Measurements from ENCODE around the gene GNAS.
A peak's percentile ranks its signal among the peaks of the same experiment; 100 is the strongest.

The GNAS gene

GRCh38 chr20:58880994-58881752 lies 28.7 kb downstream of the GNAS start:
- no peak for DNase-seq (ENCODE audit: low read depth)

DNA sequence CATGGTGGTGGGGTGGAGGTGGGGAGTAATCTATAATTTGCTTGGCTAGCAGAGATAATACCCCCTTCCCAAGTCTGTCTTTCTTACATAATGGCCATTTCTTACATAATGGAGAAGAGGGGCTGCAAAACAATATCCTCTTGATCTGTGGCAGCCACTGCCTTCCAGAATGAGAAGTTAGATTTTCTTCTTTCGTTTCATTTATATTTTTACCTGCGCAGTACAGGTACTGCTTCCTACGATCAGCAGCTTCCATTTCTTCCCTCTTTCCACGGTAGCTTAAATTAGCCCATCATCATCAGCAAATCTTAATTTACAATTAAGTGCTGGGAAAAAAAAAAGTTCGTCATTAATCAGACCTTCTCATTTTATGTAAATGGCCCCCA lies 30.2 kb downstream of the GNAS start:
- DNase-seq (ENCODE audit: low read depth) = no peak

DNA sequence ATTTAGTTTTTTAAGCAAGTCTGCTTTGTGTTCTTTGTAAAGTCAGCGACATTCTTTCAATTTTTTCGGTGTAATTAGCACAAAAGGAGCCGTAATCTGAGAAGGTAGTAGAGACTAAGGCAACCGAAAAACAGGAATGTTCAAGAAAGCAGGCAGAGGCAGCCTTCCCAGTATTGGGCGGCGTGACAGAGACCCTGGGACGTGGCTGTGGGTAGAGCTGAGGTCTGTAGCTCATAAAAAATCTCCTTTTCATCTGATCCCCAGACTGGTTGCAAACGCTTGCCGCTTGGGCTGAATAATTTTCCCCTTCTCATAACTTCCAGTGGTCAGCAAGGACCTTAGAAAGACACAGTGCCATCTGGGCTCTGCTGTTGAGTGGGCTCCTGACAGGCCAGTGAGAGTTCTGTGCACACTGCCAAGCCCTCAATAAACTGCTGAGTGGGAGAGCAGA lies 30.8 kb downstream of the GNAS start:
- DNase-seq (ENCODE audit: low read depth) = no peak

DNA sequence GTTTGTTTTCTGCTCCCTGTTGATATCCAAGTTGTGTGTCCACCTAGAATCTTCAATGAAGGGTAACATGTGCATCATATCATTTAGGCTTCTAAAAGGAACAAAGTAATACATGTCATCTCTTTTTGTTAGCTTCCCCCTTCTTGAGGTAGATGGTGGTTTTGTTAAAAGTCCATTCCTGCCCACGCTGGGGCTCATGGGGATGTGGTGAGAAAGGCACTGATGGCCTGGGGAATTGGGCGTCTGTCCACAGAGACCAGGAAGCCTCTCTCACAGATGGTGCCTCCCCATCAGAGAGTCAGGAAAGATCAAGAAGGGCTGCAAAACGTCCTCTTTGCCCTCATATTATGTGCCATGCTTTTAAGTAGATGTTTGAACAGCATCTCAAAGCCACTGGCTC lies 32.5 kb downstream of the GNAS start:
- DNase-seq (ENCODE audit: low read depth) = no peak

DNA sequence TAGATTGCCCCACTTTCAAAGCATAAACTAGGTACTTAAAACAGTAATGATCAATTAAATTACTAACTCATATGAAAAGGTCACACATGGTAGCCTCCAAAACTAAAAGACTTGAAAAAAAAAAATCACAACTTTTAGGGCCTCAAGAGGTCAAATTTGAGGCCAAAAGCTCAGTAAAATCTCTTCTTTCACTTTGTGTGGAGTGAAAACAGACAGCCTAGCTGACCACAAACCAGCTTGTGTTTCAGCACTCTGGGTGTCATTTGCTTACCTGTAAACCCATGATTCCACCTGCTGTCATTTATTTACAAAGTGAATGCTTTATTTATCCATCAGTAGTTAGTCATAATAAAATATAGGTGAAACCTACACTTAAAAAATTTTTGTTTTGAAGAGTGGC lies 34.0 kb downstream of the GNAS start:
- DNase-seq (ENCODE audit: low read depth) = no peak

GRCh38 chr20:58888103-58888502 lies 35.6 kb downstream of the GNAS start:
- no peak for DNase-seq (ENCODE audit: low read depth)

- peak; percentile 69 for DNase-seq (ENCODE audit: low read depth)
Observed at GRCh38 chr20:58888521-58889333, 36.2 kb downstream of the GNAS start.

DNA sequence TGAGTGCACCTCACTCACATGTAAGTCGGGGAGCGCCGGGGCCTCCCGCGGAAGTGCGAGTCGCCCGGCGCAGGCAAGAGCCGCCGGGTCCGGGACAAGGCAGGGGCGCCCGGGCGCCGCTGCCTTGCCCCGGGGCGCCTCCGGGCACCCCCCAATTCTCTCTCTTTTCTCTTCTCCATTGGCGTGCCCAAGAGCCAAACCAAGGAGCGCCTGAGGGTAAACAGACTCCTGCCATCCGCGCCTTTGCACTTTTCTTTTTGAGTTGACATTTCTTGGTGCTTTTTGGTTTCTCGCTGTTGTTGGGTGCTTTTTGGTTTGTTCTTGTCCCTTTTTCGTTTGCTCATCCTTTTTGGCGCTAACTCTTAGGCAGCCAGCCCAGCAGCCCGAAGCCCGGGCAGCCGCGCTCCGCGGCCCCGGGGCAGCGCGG lies 36.8 kb downstream of the GNAS start:
- DNase-seq (ENCODE audit: low read depth) = no peak

- no peak for DNase-seq (ENCODE audit: low read depth)
Observed at GRCh38 chr20:58889798-58890517, 37.4 kb downstream of the GNAS start.

GRCh38 chr20:58890518-58891085 lies 38.1 kb downstream of the GNAS start:
- peak; percentile 57 for DNase-seq (ENCODE audit: low read depth)

DNA sequence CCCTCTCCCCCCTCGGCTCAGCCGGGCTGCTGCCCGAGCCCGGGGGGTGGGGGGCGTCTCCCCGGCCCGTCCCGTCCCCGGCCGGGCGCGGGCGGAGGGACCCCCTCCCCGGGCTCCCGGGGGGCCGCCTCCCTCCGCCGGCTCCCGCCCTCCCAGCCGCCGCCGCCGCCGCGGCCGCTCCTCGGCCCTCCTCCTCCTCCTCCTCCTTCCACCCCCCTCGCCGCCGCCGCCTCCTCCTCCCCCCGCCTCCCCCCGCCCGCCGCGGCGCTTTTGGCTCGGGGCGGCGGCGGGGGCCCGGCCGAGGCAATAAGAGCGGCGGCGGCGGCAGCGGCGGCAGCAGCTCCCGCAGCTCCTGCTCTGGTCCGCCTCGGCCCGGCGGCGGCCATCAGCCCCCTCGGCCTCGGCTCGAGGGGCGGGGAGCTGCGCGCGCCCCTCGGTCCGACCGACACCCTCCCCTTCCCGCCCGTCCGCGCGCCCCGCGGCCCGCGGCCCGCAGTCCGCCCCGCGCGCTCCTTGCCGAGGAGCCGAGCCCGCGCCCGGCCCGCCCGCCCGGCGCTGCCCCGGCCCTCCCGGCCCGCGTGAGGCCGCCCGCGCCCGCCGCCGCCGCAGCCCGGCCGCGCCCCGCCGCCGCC lies 38.7 kb downstream of the GNAS start:
- DNase-seq (ENCODE audit: low read depth) = peak; percentile 57

GRCh38 chr20:58891718-58892140 lies 39.2 kb downstream of the GNAS start:
- DNase-seq (ENCODE audit: low read depth) = no peak

DNA sequence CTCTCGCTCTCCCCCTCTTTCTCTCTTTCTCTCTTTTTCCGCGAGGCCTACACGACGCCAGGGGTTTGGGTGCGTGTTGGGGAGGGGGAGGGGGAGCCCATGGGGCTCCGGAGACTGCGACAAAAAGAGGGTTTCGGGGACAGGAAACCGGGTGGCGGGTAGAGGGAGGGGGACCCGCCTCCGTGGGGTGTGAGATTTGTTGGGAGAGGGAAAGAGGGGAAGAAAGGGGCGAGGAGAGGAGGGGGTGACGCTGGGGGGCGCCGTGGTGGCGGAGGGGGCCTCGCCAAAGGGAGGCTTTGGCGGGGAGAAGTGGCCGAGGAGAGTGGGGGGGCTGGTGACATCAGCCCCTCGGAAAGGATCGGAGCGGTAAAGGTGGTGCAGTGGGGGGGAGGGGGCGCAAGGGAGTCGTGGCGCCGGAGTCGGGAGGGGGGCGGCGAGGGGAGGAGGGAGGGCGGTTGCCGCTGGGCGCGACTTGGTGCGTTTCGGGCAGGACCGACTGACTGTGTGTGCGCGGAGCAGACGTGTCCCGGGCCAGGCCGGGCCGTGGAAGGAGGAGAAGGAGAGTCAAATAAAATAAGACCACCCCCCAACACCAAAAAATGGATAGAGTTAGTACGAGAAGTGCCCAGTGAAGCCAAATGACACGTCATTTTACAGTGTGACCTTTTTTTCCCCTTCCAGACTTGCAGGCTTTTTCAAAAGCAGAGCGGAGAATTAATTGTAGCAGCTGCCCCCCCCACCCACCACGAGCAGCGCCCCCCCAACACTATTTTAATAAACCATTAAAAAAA lies 39.8 kb downstream of the GNAS start:
- peak; percentile 59 for DNase-seq (ENCODE audit: low read depth)

DNA sequence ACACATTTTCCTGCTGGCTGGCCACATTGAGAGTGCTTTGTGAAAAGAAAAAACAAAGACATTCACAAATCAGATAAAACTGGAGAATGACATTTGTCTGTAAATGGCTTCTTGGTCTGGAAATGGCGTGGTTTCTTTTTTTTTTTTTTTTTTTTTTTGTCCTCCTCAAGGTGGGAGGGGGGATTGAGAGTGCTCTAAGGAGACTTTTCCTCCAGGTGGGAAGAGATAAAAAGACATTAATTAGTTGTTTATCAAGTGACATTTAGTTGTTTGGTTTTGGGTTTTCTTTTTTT lies 40.4 kb downstream of the GNAS start:
- no peak for DNase-seq (ENCODE audit: low read depth)

DNA sequence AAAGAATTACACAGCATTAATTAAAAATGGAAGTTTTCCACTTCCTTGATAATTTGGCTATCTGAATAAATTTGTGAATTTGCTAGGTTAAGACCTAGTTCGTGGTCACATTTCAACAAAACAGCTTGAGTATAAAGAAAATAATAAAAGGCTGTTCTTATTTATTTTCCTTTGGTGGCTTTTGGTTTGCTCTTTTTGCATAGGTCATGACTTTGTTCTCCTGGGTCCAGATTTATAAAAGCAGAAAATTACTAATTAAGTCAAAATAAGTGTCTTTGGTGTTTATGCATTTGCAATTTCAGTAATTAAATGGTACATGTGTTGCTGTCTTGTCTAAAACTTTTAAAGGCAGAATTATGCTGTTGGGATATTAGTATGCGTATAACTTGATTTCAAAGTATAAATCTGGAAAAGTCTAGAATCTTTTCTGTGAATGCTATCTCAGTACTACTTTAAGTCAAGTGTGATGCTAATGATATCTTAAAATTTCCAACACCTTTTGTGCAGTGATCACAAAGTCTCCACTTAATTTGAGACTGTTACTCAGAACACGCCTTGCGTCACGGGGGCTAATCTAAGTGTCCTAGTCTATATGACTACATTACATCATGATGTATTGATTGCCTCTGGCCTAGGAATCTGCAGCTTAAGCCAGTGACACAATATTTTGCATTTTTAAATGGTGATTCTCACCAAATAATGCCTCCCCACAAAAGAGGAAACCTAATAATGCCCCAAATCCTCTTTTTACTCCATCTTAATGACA lies 41.0 kb downstream of the GNAS start:
- no peak for DNase-seq (ENCODE audit: low read depth)

- DNase-seq (ENCODE audit: low read depth) = no peak
Observed at GRCh38 chr20:58894652-58895447, 42.3 kb downstream of the GNAS start.

GRCh38 chr20:58895448-58896180 lies 43.1 kb downstream of the GNAS start:
- no peak for DNase-seq (ENCODE audit: low read depth)

- no peak for DNase-seq (ENCODE audit: low read depth)
Observed at GRCh38 chr20:58896820-58897219, 44.3 kb downstream of the GNAS start.

GRCh38 chr20:58897488-58897887 lies 45.0 kb downstream of the GNAS start:
- DNase-seq (ENCODE audit: low read depth) = no peak

Data from activated gamma-delta T cell treated with anti-CD3 and anti-CD28 coated beads, Interleukin-2, amount 50 U/mL, for 16 hours (primary cell).